Heart left ventricle (tissue), 16 donors: ENCODE data around the gene VDR. TPM values are rescaled to one million over a fixed set of nuclear protein-coding genes. Genes with fewer than 3 reads are reported as not detected.

Experiments
- ATAC-seq, 4 donors: fragments of 200-7000 bp; cut with Tn5 transposase; one replicate each; pipeline ENCODE4 v1.9.1; 2020 to 2022; ENCODE audit warnings: moderate library complexity in 4 of 4, mild to moderate bottlenecking in 3 of 4, moderate number of reproducible peaks in 1 of 4
- DNase-seq, 5 donors: peaks; one replicate each; pipeline ENCODE4 v3.0.0-alpha.2; 2020
- H3K27ac ChIP-seq, 12 donors: fragments of 200-600 bp; sonication (generic) in 4 of 12; one replicate each; pipeline versions ENCODE4 v1.5.0 to v1.8.0; 2016 to 2022; ENCODE audit warnings: mild to moderate bottlenecking in 2 of 12
- H3K27me3 ChIP-seq, 9 donors: fragments of 200-600 bp; sonication (generic) in 2 of 9; one replicate each; pipeline versions ENCODE4 v1.5.1 to v1.8.0; 2016 to 2022; ENCODE audit warnings: mild to moderate bottlenecking in 3 of 9
- H3K36me3 ChIP-seq, 9 donors: fragments of 200-600 bp; sonication (generic) in 2 of 9; one replicate each; pipeline versions ENCODE4 v1.5.0 to v1.8.0; 2018 to 2022; ENCODE audit warnings: mild to moderate bottlenecking in 2 of 9
- H3K4me1 ChIP-seq, 12 donors: fragments of 200-600 bp; sonication (generic) in 4 of 12; one replicate each; pipeline versions ENCODE4 v1.5.0 to v1.8.0; 2016 to 2022; ENCODE audit warnings: mild to moderate bottlenecking in 3 of 12
- H3K4me3 ChIP-seq, 12 donors: fragments of 200-600 bp; sonication (generic) in 4 of 12; one replicate each; pipeline versions ENCODE4 v1.5.0 to v1.8.0; 2017 to 2022; ENCODE audit warnings: mild to moderate bottlenecking in 9 of 12, moderate library complexity in 4 of 12
- H3K9me3 ChIP-seq, 12 donors: fragments of 200-600 bp; sonication (generic) in 4 of 12; one replicate each; pipeline versions ENCODE4 v1.5.0 to v1.8.0; 2016 to 2022; ENCODE audit warnings: mild to moderate bottlenecking in 1 of 12
- CTCF ChIP-seq, 12 donors: fragments of 200-600 bp; sonication (generic) in 4 of 12; IDR thresholded peaks; one replicate each; pipeline versions ENCODE4 v1.5.0 to v1.8.0; 2018 to 2022; ENCODE audit warnings: antibody characterized with exemption in 12 of 12, mild to moderate bottlenecking in 5 of 12
- POLR2A ChIP-seq, 2 donors: fragments of 450-650 bp; IDR thresholded peaks; one replicate each; pipeline ENCODE4 v1.6.1; 2017; ENCODE audit warnings: antibody characterized with exemption in 2 of 2, mild to moderate bottlenecking in 2 of 2, moderate library complexity in 2 of 2
- WGBS, 4 donors: extraction: QIAGEN DNeasy Blood & Tissue Kit in 2 of 4; methylation state at CpG; one replicate each; pipeline versions ENCODE4 v1.1.5 to v1.1.7; 2013 to 2018; 5-methylcytosine and 5-hydroxymethylcytosine counted together
- intact Hi-C, 10 donors: fragments of 100-400 bp; cut with DNase I; formaldehyde crosslinking; loops; one replicate each; pipeline versions ENCODE4 v1.11.1 to v1.14.2; 2022
- polyA plus RNA-seq, 2 donors: library from polyadenylated mRNA; stranded (reverse); fragments of 200-250 nt; gene quantifications; one replicate each; pipeline ENCODE4 v1.2.3, GENCODE V29; 2013
- total RNA-seq, 9 donors: library from RNA; depleted of rRNA in 2 of 9; stranded (reverse); fragments of >200 nt in 2 of 9; fragmentation: NEBNext Ultra II Directional in 3 of 9; extraction: Animal tissue kit (Norgen Biotek cat#: 25700) in 3 of 9; gene quantifications; one replicate each; pipeline versions ENCODE4 v1.1.0 to v1.2.4, GENCODE V29; 2016 to 2023
- donor health status: ischemic (EF 13 %, LVEDD 7.1; RV severe dilation, severe dysfunction).
- donor health status: healthy with polysubstance abuse.
- donor health status: DM: no; HTN: yes; CAD: no.
- donor health status: DM: no; HTN: no; CAD: no.
- donor health status: ischemic (EF 25% LVEDD 6.9; RV normal size, moderate dysfunction).
- donor health status: ischemic (EF 25% LVEDD 5.7; RV mildly dilated, moderate dysfunction).
- donor health status: healthy.
- donor health status: DM: yes; HTN: yes; CAD: no.
- donor health status: ischemic (EF 35%, LVEDD 5.7; RV mildly dilated, moderate dysfunction).
- donor health status: nonischemic (EF 11% LVEDD 7.7; RV severe dilation, severe dysfunction).
- donor health status: DM: yes; HTN: yes; CAD: no.
- donor health status: PGD.
- donor health status: ischemic (EF 29% LVEDD 5.4; RV normal size, mild dysfunction).
- donor health status: nonischemic (EF 23%, LVEDD 6.1; RV moderate dilation, normal function).

VDR gene
- total and polyA plus RNA-seq, 11 donors, result 0.15 to 4.3 (median 0.63) TPM

GRCh38 chr12:47896022-47896421 lies 8.8 kb downstream of the VDR start:
- H3K27me3 ChIP-seq, result peaks cover 0 to 4% (median 0%) of the 10 kb centered on the region in 9 donors
- H3K4me3 ChIP-seq, result no peak overlapping the region
- DNase-seq, result no peak
- H3K27ac ChIP-seq, result no peak overlapping the region
- no peaks in the 10 kb centered on the region for H3K9me3 ChIP-seq
- TF ChIP-seq POLR2A (IDR thresholded peaks at IDR 0.05) (no peak), CTCF (IDR thresholded peaks at IDR 0.05) (no peak)
- H3K36me3 ChIP-seq, result no peaks in the 10 kb centered on the region
- intact Hi-C loops, result no loop called here
- no peak for ATAC-seq
- H3K4me1 ChIP-seq, result peaks cover 0 to 54% (median 0%) of the 10 kb centered on the region in 12 donors
- 87 to 89% (median 88%) methylated on average over 4 of the region's 4 CpGs for WGBS, 4 donors

GRCh38 chr12:47894652-47895051 lies 10.1 kb downstream of the VDR start:
- no peak overlapping the region for H3K4me3 ChIP-seq
- 83 to 97% (median 86%) methylated on average over 6 of the region's 6 CpGs for WGBS, 4 donors
- TF ChIP-seq CTCF (IDR thresholded peaks at IDR 0.05), result no peak
- no peak for TF ChIP-seq POLR2A (IDR thresholded peaks at IDR 0.05)
- no peaks in the 10 kb centered on the region for H3K9me3 ChIP-seq
- ATAC-seq (no peak), DNase-seq (no peak)
- H3K27me3 ChIP-seq, result peaks cover 0 to under 1% (median 0%) of the 10 kb centered on the region in 9 donors
- H3K36me3 ChIP-seq, result no peaks in the 10 kb centered on the region
- intact Hi-C loops, result no loop called here
- H3K4me1 ChIP-seq, result peaks cover 0 to 45% (median 0%) of the 10 kb centered on the region in 12 donors
- H3K27ac ChIP-seq, result no peak overlapping the region

- peaks cover 0 to 45% (median 0%) of the 10 kb centered on the region in 12 donors for H3K4me1 ChIP-seq
- DNase-seq, result no peak
These were observed 10.7 kb downstream of the VDR start for GRCh38 chr12:47894068-47894467.

GRCh38 chr12:47892819-47893218 lies 12.0 kb downstream of the VDR start:
- peaks cover 0 to 45% (median 0%) of the 10 kb centered on the region in 12 donors for H3K4me1 ChIP-seq
- DNase-seq, result no peak
- TF ChIP-seq POLR2A (IDR thresholded peaks at IDR 0.05) (no peak), CTCF (IDR thresholded peaks at IDR 0.05) (no peak)
- WGBS, 4 donors, result 80 to 83% (median 81%) methylated on average over 5 of the region's 5 CpGs
- H3K27me3 ChIP-seq, result no peaks in the 10 kb centered on the region
- ATAC-seq, result peak in 1 of 4 donors; percentile 16
- H3K36me3 ChIP-seq, result no peaks in the 10 kb centered on the region
- no peak overlapping the region for H3K27ac ChIP-seq
- intact Hi-C loops, result no loop called here
- no peak overlapping the region for H3K4me3 ChIP-seq
- H3K9me3 ChIP-seq, result no peaks in the 10 kb centered on the region

More at GRCh38 chr12:47894068-47894467, 10.7 kb downstream of the VDR start:
- intact Hi-C loops, result no loop called here
- ATAC-seq, result no peak
- Histone ChIP-seq H3K27me3 (no peaks in the 10 kb centered on the region), H3K27ac (no peak overlapping the region), H3K4me3 (no peak overlapping the region), H3K9me3 (no peaks in the 10 kb centered on the region), H3K36me3 (no peaks in the 10 kb centered on the region)
- TF ChIP-seq POLR2A (IDR thresholded peaks at IDR 0.05), result no peak
- no peak for TF ChIP-seq CTCF (IDR thresholded peaks at IDR 0.05)
- 55 to 92% (median 66%) methylated on average over 1 of the region's 1 CpG for WGBS, 4 donors
